GM18511 (cell line): Measurements from ENCODE around the gene LGALS12.

ENCODE experiments used
- ATAC-seq: cut with Tn5 transposase; IDR thresholded peaks from one replicate; pipeline ENCODE4 v1.9.1; 2021; ENCODE audit warnings: mild to moderate bottlenecking, moderate library complexity; ENCODE audit not compliant: unreplicated experiment

LGALS12 gene

DNA sequence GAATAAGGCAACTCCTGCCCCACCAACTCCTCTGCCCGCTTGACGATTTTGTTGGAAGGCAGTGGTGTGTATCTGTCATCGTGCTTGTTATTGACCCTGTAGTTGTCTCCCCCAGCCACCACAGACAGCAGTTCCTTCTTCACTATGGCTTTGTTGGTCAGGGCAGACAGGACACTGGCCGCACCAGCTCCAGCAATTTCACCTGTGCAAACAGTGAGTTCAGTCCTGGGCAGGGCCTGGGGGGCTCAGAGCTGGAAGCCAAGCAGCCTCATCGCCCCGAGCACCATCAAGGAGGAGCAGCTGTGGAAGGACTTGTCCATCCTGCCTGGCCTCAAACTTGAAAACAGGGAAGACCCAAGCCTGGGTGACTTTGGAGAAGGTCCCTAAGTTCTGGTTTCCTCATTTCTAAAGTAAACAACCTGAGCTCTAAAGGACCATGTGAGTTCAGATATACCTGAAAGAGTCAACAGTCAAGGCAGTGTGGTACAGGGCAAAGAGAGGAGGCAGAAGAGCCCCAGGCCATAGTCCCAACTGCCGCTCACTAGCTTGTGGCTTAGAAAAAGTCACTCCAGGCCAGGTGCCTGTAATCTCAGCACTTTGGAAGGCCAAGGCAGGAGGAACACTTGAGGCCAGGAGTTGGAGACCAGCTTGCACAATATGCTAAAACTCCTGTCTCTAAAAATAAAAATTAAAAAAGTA, 52.7 kb downstream of the LGALS12 start:
- ATAC-seq = no peak

- ATAC-seq = no peak
Measured at GRCh38 chr11:63560506-63561180, 54.8 kb downstream of the LGALS12 start.

- no peak for ATAC-seq
Measured at GRCh38 chr11:63563201-63564055, 57.5 kb downstream of the LGALS12 start, which contains the start of gene PLAAT2. Gene PLAAT2 (minus strand): TSS chr11:63563379. CDS start chr11:63563324, 55 bp downstream.

DNA sequence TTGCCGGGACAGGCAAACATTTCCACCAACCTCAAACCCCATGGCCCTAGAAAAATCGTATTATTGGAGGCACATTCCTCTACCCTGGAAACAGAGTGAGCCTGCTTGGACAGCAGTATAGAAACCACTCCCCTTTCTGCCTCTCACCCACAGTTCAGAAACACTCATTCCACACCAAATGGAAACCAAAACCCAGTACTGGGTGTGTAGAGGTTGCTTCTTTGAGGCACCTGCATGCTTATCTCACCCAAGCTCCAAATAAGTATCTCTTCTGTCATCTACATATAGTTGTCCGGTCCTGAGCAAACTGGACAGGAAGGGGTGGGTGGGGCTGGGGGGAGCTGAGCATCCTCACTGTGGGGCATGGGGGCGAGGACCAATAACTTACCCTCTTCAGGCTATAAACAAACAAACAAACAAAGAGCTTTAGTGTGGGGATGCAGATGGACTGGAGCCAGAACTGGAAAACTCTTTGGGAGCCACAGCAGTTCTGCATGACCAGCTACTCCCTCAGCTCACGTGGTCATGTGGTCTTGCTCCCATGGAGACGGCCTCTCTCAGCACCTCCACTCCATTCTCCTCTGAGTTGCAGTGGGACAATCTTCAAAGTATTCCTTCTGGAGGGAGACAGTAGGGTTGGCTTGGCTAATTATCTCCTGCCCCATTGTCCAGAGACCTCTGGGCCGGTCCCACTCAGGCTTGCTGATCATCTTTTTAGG, 58.3 kb downstream of the LGALS12 start:
- ATAC-seq = peak; percentile 69

DNA sequence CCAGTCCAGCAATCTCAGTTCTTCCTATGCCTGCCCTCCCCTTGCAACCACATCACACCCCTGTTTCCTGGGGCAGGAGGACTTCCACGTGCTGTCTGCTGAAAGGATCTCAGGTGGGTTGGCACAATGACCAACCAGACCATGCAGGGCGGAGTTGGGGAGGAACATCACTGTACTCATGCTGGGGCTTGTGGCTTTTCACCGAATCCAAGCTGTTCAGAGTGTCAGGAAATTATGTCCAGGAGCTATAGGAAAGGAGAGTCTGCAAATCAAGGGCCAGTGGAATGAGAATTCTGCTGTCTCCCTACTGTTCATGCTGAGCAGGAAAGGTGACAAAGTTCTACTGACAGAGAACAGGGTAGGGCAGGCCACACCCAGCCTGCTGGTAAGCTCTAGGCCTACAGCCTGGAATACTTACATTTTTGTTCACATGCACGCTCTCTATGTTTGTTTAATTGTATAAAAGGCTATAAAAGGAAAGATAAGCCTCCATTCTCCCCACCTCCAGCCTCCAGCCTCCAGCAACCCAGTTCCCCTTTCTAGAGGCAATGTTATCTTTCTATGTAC, 59.0 kb downstream of the LGALS12 start:
- ATAC-seq = no peak
